Endothelial cell of umbilical vein (primary cell): ENCODE data around the gene CDC42EP4. TPM values are rescaled to one million over a fixed set of nuclear protein-coding genes. Genes with fewer than 3 reads are reported as not detected.

Source experiments
- BruUV-seq: library from RNA; stranded (reverse); fragments of 400-500 nt; replicated peaks from 2 replicates; lab custom pipeline; 2021; lab: Mats Ljungman, UMichigan
- CTCF ChIA-PET: fragments of 300-600, 350-600 bp; sonication (Branson Sonifier 250); formaldehyde crosslinking; loops from one replicate; lab custom pipeline; 2021; ENCODE audit warnings: antibody characterized with exemption, inconsistent platforms; lab: Charles Lee
- POLR2A ChIA-PET: fragments of 300-600, 350-600 bp; sonication (Branson Sonifier 250); formaldehyde crosslinking; loops from one replicate; lab custom pipeline; 2021; ENCODE audit warnings: antibody characterized with exemption, inconsistent platforms; lab: Charles Lee
- DNase-seq: peaks from one replicate; pipeline ENCODE4 v3.0.0-alpha.2; 2011; ENCODE audit warnings: low read depth, low spot score
- FAIRE-seq: peaks from 2 replicates; lab custom pipeline; 2011; peaks lifted over from hg19 to GRCh38; lab: Jason Lieb, UNC
- H2AFZ ChIP-seq: 2 replicates; pipeline ENCODE4 v1.6.0; 2012; ENCODE audit warnings: low read depth, low read length, control low read depth, inconsistent platforms
- H3K27ac ChIP-seq: 2 replicates; pipeline ENCODE4 v1.5.1; 2011; ENCODE audit warnings: low read depth, mild to moderate bottlenecking, control low read depth, low read length, moderate library complexity; ENCODE audit not compliant: insufficient read depth
- H3K27me3 ChIP-seq, 2 experiments: 2 replicates each; pipeline versions ENCODE4 v1.6.0 to v1.6.1; 2011; ENCODE audit warnings: low read length in 2 of 2, mixed read lengths in 1 of 2; ENCODE audit not compliant: control insufficient read depth in 2 of 2, insufficient read depth in 2 of 2
- H3K36me3 ChIP-seq, 2 experiments: 2 replicates in 1 of 2; 3 replicates in 1 of 2; pipeline ENCODE4 v1.5.1; 2011; ENCODE audit warnings: low read length in 2 of 2, mild to moderate bottlenecking in 1 of 2, moderate library complexity in 1 of 2; ENCODE audit not compliant: control insufficient read depth in 2 of 2, insufficient read depth in 2 of 2; ENCODE audit errors: extremely low read depth in 1 of 2
- H3K4me1 ChIP-seq: 3 replicates; pipeline ENCODE4 v1.5.1; 2011; ENCODE audit warnings: mild to moderate bottlenecking, low read length; ENCODE audit not compliant: control insufficient read depth, insufficient read depth; ENCODE audit errors: extremely low read depth
- H3K4me2 ChIP-seq: 2 replicates; pipeline ENCODE4 v1.6.1; 2011; ENCODE audit warnings: low read length, control low read depth, mixed read lengths; ENCODE audit not compliant: insufficient read depth
- H3K4me3 ChIP-seq, 3 experiments: fragments of 200-600 bp in 1 of 3; sonication (generic), shearing (Covaris generic) in 1 of 3; replicated peaks in 1 of 3; 2 replicates each; pipeline ENCODE4 v1.5.1; 2011 to 2016; ENCODE audit warnings: control low read depth in 3 of 3, low read length in 3 of 3, mild to moderate bottlenecking in 2 of 3, inconsistent platforms in 1 of 3, low read depth in 1 of 3, moderate library complexity in 1 of 3; ENCODE audit not compliant: insufficient read depth in 1 of 3
- H3K79me2 ChIP-seq: 2 replicates; pipeline ENCODE4 v1.6.0; 2012; ENCODE audit warnings: low read length, inconsistent platforms; ENCODE audit not compliant: control insufficient read depth, insufficient read depth
- H3K9ac ChIP-seq: replicated peaks from 2 replicates; pipeline ENCODE3; 2011; ENCODE audit warnings: low read length, control low read depth; ENCODE audit not compliant: insufficient read depth; ENCODE audit errors: extremely low read depth
- H3K9me1 ChIP-seq: replicated peaks from 3 replicates; pipeline ENCODE4 v1.6.0; 2011; ENCODE audit warnings: mild to moderate bottlenecking, low read length; ENCODE audit not compliant: control insufficient read depth, insufficient read depth; ENCODE audit errors: extremely low read depth
- H3K9me3 ChIP-seq: replicated peaks from 2 replicates; pipeline ENCODE4 v1.5.1; 2012; ENCODE audit warnings: low read length, inconsistent platforms; ENCODE audit not compliant: control insufficient read depth, insufficient read depth
- H4K20me1 ChIP-seq: replicated peaks from 2 replicates; pipeline ENCODE3; 2011; ENCODE audit warnings: mild to moderate bottlenecking, low read length; ENCODE audit not compliant: control insufficient read depth, insufficient read depth; ENCODE audit errors: extremely low read depth
- CTCF ChIP-seq, 2 donors: IDR thresholded peaks; 1 replicate in 1 of 2; 2 replicates in 1 of 2; pipeline ENCODE4 v1.5.1; 2011; ENCODE audit warnings: low read length in 2 of 2, mild to moderate bottlenecking in 2 of 2, moderate library complexity in 2 of 2, control low read depth in 1 of 2, inconsistent platforms in 1 of 2, low read depth in 1 of 2; ENCODE audit not compliant: insufficient read depth in 1 of 2; ENCODE audit errors: extremely low read depth in 1 of 2
- EZH2 ChIP-seq: IDR thresholded peaks from 2 replicates; pipeline ENCODE4 v1.6.1; 2012; ENCODE audit warnings: borderline replicate concordance, low read depth, mild to moderate bottlenecking, moderate library complexity, low read length, inconsistent platforms; ENCODE audit not compliant: severe bottlenecking
- FOS ChIP-seq: IDR thresholded peaks from 2 replicates; pipeline ENCODE4 v1.6.1; 2011; ENCODE audit warnings: mild to moderate bottlenecking, low read length, moderate library complexity, borderline replicate concordance; ENCODE audit not compliant: insufficient read depth
- GATA2 ChIP-seq: IDR thresholded peaks from 2 replicates; pipeline ENCODE4 v1.7.0; 2011; ENCODE audit warnings: low read depth, mild to moderate bottlenecking, moderate library complexity, mixed read lengths, low read length; ENCODE audit not compliant: insufficient read length, insufficient read depth
- JUN ChIP-seq: IDR thresholded peaks from 2 replicates; pipeline ENCODE4 v1.6.1; 2011; ENCODE audit warnings: borderline replicate concordance, low read depth; ENCODE audit not compliant: insufficient read length, insufficient read depth
- MAX ChIP-seq: IDR thresholded peaks from 2 replicates; pipeline ENCODE4 v1.6.1; 2011; ENCODE audit not compliant: insufficient read depth, insufficient read length
- MYC ChIP-seq: IDR thresholded peaks from one replicate; pipeline ENCODE4 v1.6.1; 2011; ENCODE audit warnings: mild to moderate bottlenecking, low read depth, low read length
- POLR2A ChIP-seq: IDR thresholded peaks from 2 replicates; pipeline ENCODE4 v1.6.1; 2012; ENCODE audit warnings: low read depth, mild to moderate bottlenecking, control low read depth, low read length
- POLR2AphosphoS5 ChIP-seq: IDR thresholded peaks from 2 replicates; pipeline ENCODE4 v1.6.1; 2012; ENCODE audit warnings: low read depth, mild to moderate bottlenecking, control low read depth, low read length, moderate library complexity; ENCODE audit not compliant: insufficient read depth
- dilution Hi-C: fragments of 300-500 bp; cut with MboI; formaldehyde crosslinking; loops from one replicate; pipeline ENCODE4 v1.15.0; 2019; ENCODE audit warnings: low sequenced_read_pairs; ENCODE audit not compliant: extremely low pct_ligation_motif_present
- intact Hi-C: fragments of 100-400 bp; cut with micrococcal nuclease; formaldehyde crosslinking; loops from one replicate; pipeline ENCODE4 v1.10.0; 2022
- polyA plus RNA-seq, 4 experiments: library from polyadenylated mRNA; depleted of rRNA in 3 of 4; stranded (reverse) in 3 of 4; unstranded in 1 of 4; fragments of >200 nt; gene quantifications; 2 replicates each; pipeline versions ENCODE4 v1.2.1 to v1.2.3, GENCODE V29; 2011 to 2012; ENCODE audit warnings: missing spikeins in 1 of 4
- total RNA-seq: library from RNA; stranded (reverse); gene quantifications from 2 replicates; pipeline ENCODE4 v1.2.3, GENCODE V29; 2021

Gene CDC42EP4
- total and polyA plus RNA-seq, 2 donors (not counting 3 experiments of a cell fraction or from before 2014, with no cell fraction given) = 11.4 to 19.6 TPM

- Histone ChIP-seq H3K4me3 (no peak overlapping the region), H2AFZ (no peak overlapping the region), H3K9me1 (no peaks in the 10 kb centered on the region), H3K4me2 (no peak overlapping the region), H4K20me1 (no peaks in the 10 kb centered on the region), H3K27ac (no peak overlapping the region), H3K79me2 (no peaks in the 10 kb centered on the region), H3K9me3 (no peaks in the 10 kb centered on the region), H3K4me1 (no peaks in the 10 kb centered on the region), H3K9ac (no peak overlapping the region), H3K36me3 (no peaks in the 10 kb centered on the region), H3K27me3 (no peaks in the 10 kb centered on the region)
- no peak for TF ChIP-seq MAX
- no peak for TF ChIP-seq POLR2A
- no peak for TF ChIP-seq JUN
- no peak for TF ChIP-seq MYC
- TF ChIP-seq CTCF (IDR thresholded peaks at IDR 0.05; ENCODE audit: extremely low read depth in 1 of 2, insufficient read depth in 1 of 2, low read depth in 1 of 2, low read length in 2 of 2) = no peak
- TF ChIP-seq FOS = no peak
- TF ChIP-seq POLR2AphosphoS5 = no peak
- TF ChIP-seq EZH2 = no peak
- TF ChIP-seq GATA2 = no peak
- ChIA-PET CTCF (interaction anchor here (0.8 to 11.8 kb wide), 12 partner anchors 9 to 943 kb away, joined by 3 to 376 read pairs (median 4); no protein-coding TSS in a partner anchor), POLR2A (no interaction called here)
- FAIRE-seq (no peak), DNase-seq (no peak)
- no TSS peak for BruUV-seq
- dilution Hi-C loops (no loop called here), intact Hi-C loops (no loop called here)
Measured at GRCh38 chr17:73256220-73256619, 55.6 kb downstream of the CDC42EP4 start.
